Kidney epithelial cell (primary cell): ENCODE results near the gene STAT6. TPM values are rescaled to one million over a fixed set of nuclear protein-coding genes. Genes with fewer than 3 reads are reported as not detected.

Experiments
- DNase-seq: peaks from one replicate; pipeline ENCODE4 v3.0.0-alpha.2; 2010; ENCODE audit warnings: low read depth
- H3K27me3 ChIP-seq: 2 replicates; pipeline ENCODE4 v1.6.0; 2011; ENCODE audit warnings: low read length; ENCODE audit not compliant: control insufficient read depth, insufficient read depth
- H3K36me3 ChIP-seq: 2 replicates; pipeline ENCODE4 v1.5.1; 2011; ENCODE audit warnings: low read length; ENCODE audit not compliant: control insufficient read depth, insufficient read depth
- H3K4me3 ChIP-seq: 2 replicates; pipeline ENCODE4 v1.5.1; 2011; ENCODE audit warnings: low read depth, mild to moderate bottlenecking, control low read depth, low read length
- total RNA-seq: library from RNA; depleted of rRNA; stranded (reverse); fragments of >200 nt; gene quantifications from 2 replicates; pipeline ENCODE4 v1.2.3, GENCODE V29; 2015
- TF ChIP-seq, protein P1 (sequence below): IDR thresholded peaks from 2 replicates; pipeline ENCODE4 v1.5.1; 2011; ENCODE audit warnings: mild to moderate bottlenecking, moderate library complexity, low read length, control low read depth, inconsistent platforms; ENCODE audit not compliant: insufficient read depth, poor library complexity, severe bottlenecking

STAT6 gene
- total RNA-seq, 1 donor from 2014 or later, result 67.8 TPM

DNA sequence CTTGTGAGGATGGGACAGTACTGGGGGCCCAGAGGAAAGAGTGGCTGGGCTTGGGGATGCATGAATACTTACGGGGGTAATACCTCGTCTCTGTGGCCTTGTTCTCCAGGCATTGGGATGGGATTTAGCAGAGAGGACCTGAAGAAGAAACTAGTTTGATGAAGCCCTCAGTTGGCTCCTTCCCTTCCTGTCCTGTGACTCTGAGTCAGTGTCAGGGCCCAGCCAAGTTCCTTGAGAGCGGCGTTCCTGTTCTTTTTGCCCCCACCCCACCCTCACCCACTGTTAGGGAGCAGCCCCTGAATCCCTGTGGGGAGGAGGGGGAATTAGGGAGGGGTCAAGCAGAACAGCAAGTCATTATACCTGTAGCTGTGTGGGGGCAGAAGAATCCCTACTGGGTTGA is 41.5 kb upstream of the STAT6 start:
- no peak for DNase-seq
- TF ChIP-seq, protein P1, sequence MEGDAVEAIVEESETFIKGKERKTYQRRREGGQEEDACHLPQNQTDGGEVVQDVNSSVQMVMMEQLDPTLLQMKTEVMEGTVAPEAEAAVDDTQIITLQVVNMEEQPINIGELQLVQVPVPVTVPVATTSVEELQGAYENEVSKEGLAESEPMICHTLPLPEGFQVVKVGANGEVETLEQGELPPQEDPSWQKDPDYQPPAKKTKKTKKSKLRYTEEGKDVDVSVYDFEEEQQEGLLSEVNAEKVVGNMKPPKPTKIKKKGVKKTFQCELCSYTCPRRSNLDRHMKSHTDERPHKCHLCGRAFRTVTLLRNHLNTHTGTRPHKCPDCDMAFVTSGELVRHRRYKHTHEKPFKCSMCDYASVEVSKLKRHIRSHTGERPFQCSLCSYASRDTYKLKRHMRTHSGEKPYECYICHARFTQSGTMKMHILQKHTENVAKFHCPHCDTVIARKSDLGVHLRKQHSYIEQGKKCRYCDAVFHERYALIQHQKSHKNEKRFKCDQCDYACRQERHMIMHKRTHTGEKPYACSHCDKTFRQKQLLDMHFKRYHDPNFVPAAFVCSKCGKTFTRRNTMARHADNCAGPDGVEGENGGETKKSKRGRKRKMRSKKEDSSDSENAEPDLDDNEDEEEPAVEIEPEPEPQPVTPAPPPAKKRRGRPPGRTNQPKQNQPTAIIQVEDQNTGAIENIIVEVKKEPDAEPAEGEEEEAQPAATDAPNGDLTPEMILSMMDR, result no peak
- H3K4me3 ChIP-seq, result no peak overlapping the region
- H3K27me3 ChIP-seq, result no peaks in the 10 kb centered on the region
- H3K36me3 ChIP-seq, result no peaks in the 10 kb centered on the region

DNA sequence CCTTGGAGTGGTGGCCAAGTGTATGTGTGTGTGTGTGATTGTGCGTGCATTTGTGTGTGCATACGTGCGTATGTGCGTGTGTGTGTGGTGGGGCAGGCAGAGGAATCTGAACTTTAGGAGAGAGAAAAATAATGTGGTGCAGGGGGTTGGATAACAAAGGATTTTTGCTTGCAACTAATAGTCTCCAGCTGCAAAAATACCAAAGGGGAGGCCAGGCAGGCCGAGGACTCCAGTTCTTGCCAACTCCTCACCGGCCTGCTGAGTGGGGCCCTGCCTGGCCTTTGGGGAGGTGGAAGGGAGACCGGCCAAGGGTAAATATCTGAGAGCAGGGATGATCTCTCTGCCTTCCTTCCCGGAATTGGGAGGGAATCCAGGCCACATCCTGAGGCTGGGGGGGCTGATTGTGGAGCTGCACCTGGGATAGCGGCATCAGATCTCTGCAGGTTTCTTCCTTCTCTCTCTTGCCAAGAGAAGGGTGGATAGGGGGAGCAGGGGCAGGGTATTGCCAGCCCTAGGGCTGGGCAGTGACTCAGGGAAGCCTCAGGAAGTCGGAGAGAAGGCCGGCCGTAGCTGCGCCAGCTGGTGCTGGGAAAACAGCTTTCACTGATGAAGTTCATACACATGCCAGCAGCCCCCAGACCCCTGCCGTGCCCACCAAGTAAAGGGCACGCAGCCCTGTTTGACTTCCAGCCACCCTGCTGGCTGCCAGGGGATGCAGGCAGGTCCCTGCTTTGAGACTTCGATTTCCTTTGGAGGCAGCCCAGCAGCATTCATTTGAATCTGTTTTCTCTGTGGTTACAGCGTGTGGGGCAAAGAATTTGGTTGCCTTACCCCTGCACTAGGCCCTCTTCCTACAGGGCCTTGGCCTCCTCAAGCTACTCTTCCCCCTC is 40.8 kb upstream of the STAT6 start:
- no peak for DNase-seq
- TF ChIP-seq, protein P1, result no peak

DNA sequence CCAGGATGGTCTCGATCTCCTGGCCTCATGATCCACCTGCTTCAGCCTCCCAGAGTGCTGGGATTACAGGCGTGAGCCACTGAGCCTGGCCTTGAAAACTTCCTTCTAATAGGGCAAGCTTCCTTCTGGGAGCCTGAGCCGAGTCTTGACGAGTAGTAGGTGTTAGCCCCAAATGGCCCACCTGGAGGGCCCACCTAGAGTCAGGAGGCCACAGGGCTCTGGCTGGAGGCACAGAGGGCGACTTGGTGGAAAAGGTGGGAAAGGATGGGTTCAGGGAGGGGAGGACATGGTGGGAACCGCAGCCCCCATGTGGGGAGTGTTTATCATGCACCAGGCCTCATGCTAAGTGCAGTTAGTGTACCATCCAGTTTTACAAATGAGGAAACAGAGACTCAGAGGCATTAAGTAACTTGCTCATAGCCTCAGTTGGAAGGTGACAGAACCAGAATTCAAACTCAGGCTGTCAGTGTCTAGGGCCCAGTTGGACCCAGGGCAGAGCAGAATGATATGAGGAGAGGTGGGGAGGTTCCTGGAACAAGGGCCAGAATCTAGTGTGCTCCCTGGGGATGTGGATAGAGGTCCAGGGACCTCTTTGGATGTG is 39.3 kb upstream of the STAT6 start:
- H3K36me3 ChIP-seq, result no peaks in the 10 kb centered on the region
- TF ChIP-seq, protein P1, result no peak
- no peaks in the 10 kb centered on the region for H3K27me3 ChIP-seq
- no peak overlapping the region for H3K4me3 ChIP-seq
- DNase-seq, result no peak

More for the DNA sequence above, 40.8 kb upstream of the STAT6 start:
- H3K36me3 ChIP-seq, result no peaks in the 10 kb centered on the region
- no peaks in the 10 kb centered on the region for H3K27me3 ChIP-seq
- no peak overlapping the region for H3K4me3 ChIP-seq

DNA sequence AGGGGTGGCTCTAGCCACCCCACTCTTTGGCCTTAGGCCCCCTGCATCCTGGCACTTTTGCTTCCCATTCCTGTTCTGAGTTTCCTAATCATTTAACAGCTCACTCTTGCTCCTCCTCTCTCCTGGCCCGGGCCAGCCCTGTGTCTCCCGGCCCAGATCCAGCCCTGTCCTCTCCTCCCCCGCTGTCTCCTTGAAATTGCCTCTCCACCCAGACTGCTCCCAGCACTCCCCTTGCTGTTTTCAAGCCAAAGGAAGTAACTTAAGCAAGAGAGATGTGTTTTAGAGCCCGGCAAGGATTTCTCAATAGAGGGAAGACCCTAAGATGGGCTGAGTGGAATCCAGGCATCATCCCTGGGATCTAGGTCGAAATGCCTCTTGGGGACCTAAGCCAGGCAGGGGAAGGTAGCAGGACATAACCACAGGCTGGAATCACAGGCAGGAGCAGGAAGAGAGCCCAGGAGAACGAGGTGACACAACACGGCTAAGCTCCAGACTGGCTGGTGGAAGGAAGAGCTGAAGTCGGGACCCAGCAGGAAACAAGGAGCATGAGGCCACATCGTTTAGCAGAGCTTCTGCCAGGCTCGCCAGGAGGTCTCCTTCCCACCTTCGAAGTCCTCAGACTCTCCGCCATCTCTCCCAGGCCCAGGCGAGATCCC is 38.2 kb upstream of the STAT6 start:
- H3K4me3 ChIP-seq, result no peak overlapping the region
- DNase-seq, result no peak
- TF ChIP-seq, protein P1, result no peak
- H3K27me3 ChIP-seq, result no peaks in the 10 kb centered on the region
- no peaks in the 10 kb centered on the region for H3K36me3 ChIP-seq

DNA sequence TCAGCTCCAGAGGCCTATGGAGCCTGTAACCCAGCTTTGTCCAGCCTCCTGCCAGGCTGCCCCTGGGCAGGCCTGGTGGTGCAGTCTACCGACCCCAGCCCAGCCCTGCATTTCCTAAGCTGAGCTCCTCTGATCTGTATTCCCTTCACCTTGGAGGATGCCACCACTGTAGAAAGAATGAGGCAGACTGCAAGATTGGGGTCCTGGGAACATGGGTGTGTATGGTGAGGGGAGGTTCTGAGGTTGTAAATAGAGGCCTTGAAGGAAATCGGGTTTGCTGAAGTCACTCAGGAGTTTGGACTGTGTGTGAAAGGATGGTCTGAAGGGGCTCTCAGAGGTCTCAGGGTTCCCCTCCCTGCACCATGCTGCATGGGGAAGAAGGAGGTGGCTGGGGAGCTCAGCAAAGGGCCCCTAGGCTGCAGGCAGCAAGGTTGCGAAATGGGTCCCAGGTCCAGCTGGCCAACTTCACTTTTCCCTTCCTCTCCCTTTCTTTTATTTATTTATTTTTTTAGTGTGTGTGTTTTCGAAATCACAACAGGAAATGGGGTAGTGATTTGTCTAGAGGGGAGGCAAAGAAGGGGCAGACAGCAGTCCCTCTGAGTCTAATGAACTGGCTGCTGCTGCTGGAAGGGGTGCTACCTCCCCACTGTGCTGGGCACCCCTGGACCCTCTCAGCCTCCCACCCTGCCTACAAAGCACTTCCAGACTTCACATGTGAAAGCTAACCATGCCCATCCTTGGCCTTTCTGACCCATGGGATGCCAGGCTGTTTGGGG is 37.5 kb upstream of the STAT6 start:
- TF ChIP-seq, protein P1, result no peak
- H3K4me3 ChIP-seq, result no peak overlapping the region
- H3K27me3 ChIP-seq, result no peaks in the 10 kb centered on the region
- no peaks in the 10 kb centered on the region for H3K36me3 ChIP-seq
- no peak for DNase-seq
